ENCODE data around the gene KLK12. TPM values are rescaled to one million over a fixed set of nuclear protein-coding genes. Genes with fewer than 3 reads are reported as not detected.

Gene KLK12
- total and polyA plus RNA-seq, 4 experiments from 2014 or later: not detected

- peaks cover 20% of the 10 kb centered on the region in 2 donors for H3K27me3 Mint-ChIP-seq
Observed at GRCh38 chr19:51005248-51005647, 29.6 kb downstream of the KLK12 start.

GRCh38 chr19:51003316-51003715 is 31.5 kb downstream of the KLK12 start:
- H3K36me3 Mint-ChIP-seq: no peaks in the 10 kb centered on the region
- no peak overlapping the region for H3K4me3 Mint-ChIP-seq
- Histone ChIP-seq H3K27ac (ENCODE audit: low read depth, low read length) (no peak overlapping the region), H3K4me1 (ENCODE audit: insufficient read depth, low read length) (no peaks in the 10 kb centered on the region), H3K27me3 (ENCODE audit: insufficient read depth, low read length) (no peaks in the 10 kb centered on the region), H3K36me3 (ENCODE audit: insufficient read depth, low read length) (no peaks in the 10 kb centered on the region), H3K4me3 (ENCODE audit: low read length in 2 of 2) (no peak overlapping the region), H3K9me3 (ENCODE audit: control insufficient read depth in 1 of 2, low read length in 2 of 2) (no peaks in the 10 kb centered on the region)
- no peak for DNase-seq
- no peaks in the 10 kb centered on the region for H3K4me1 Mint-ChIP-seq
- peaks cover 15 to 19% of the 10 kb centered on the region in 2 donors for H3K27me3 Mint-ChIP-seq
- CTCF ChIA-PET (ENCODE audit: partially characterized antibody): no interaction called here
- intact Hi-C loops (cut with micrococcal nuclease): no loop called here
- no peaks in the 10 kb centered on the region for H3K9me3 Mint-ChIP-seq
- POLR2A ChIA-PET (ENCODE audit: partially characterized antibody): no interaction called here
- H3K27ac Mint-ChIP-seq: no peak overlapping the region

More at GRCh38 chr19:51005248-51005647, 29.6 kb downstream of the KLK12 start:
- Histone ChIP-seq H3K36me3 (ENCODE audit: insufficient read depth, low read length) (no peaks in the 10 kb centered on the region), H3K27ac (ENCODE audit: low read depth, low read length) (no peak overlapping the region), H3K4me1 (ENCODE audit: insufficient read depth, low read length) (no peaks in the 10 kb centered on the region), H3K4me3 (ENCODE audit: low read length in 2 of 2) (no peak overlapping the region), H3K27me3 (ENCODE audit: insufficient read depth, low read length) (no peaks in the 10 kb centered on the region), H3K9me3 (ENCODE audit: control insufficient read depth in 1 of 2, low read length in 2 of 2) (no peaks in the 10 kb centered on the region)
- intact Hi-C loops (cut with micrococcal nuclease): no loop called here
- DNase-seq: no peak
- Mint-ChIP-seq H3K27ac (no peak overlapping the region), H3K9me3 (no peaks in the 10 kb centered on the region), H3K36me3 (no peaks in the 10 kb centered on the region), H3K4me3 (no peak overlapping the region), H3K4me1 (no peaks in the 10 kb centered on the region)
- ChIA-PET CTCF (ENCODE audit: partially characterized antibody) (no interaction called here), POLR2A (ENCODE audit: partially characterized antibody) (no interaction called here)

GRCh38 chr19:51002542-51003311 is 32.1 kb downstream of the KLK12 start:
- Mint-ChIP-seq H3K27me3 (peaks cover 15 to 24% of the 10 kb centered on the region in 2 donors), H3K36me3 (no peaks in the 10 kb centered on the region), H3K4me3 (peak overlapping the region in 1 of 8 donors; percentile 26), H3K9me3 (no peaks in the 10 kb centered on the region), H3K27ac (no peak overlapping the region), H3K4me1 (no peaks in the 10 kb centered on the region)
- H3K27ac ChIP-seq (ENCODE audit: low read depth, low read length): no peak overlapping the region
- ChIA-PET POLR2A (ENCODE audit: partially characterized antibody) (no interaction called here), CTCF (ENCODE audit: partially characterized antibody) (interaction anchor here (0.6 kb wide), 1 partner anchor 9 kb away, joined by 3 read pairs; no protein-coding TSS in a partner anchor)
- no peaks in the 10 kb centered on the region for H3K27me3 ChIP-seq (ENCODE audit: insufficient read depth, low read length)
- no peaks in the 10 kb centered on the region for H3K36me3 ChIP-seq (ENCODE audit: insufficient read depth, low read length)
- intact Hi-C loops (cut with micrococcal nuclease): no loop called here
- H3K4me3 ChIP-seq (ENCODE audit: low read length in 2 of 2): no peak overlapping the region
- no peaks in the 10 kb centered on the region for H3K4me1 ChIP-seq (ENCODE audit: insufficient read depth, low read length)
- H3K9me3 ChIP-seq (ENCODE audit: control insufficient read depth in 1 of 2, low read length in 2 of 2): no peaks in the 10 kb centered on the region
- no peak for DNase-seq

GRCh38 chr19:51002089-51002532 is 32.7 kb downstream of the KLK12 start:
- Histone ChIP-seq H3K4me1 (ENCODE audit: insufficient read depth, low read length) (no peaks in the 10 kb centered on the region), H3K36me3 (ENCODE audit: insufficient read depth, low read length) (no peaks in the 10 kb centered on the region), H3K27me3 (ENCODE audit: insufficient read depth, low read length) (no peaks in the 10 kb centered on the region), H3K27ac (ENCODE audit: low read depth, low read length) (no peak overlapping the region), H3K4me3 (ENCODE audit: low read length in 2 of 2) (no peak overlapping the region), H3K9me3 (ENCODE audit: control insufficient read depth in 1 of 2, low read length in 2 of 2) (no peaks in the 10 kb centered on the region)
- H3K27me3 Mint-ChIP-seq: peaks cover 15 to 24% of the 10 kb centered on the region in 2 donors
- POLR2A ChIA-PET (ENCODE audit: partially characterized antibody): no interaction called here
- H3K9me3 Mint-ChIP-seq: no peaks in the 10 kb centered on the region
- H3K4me3 Mint-ChIP-seq: no peak overlapping the region
- no peaks in the 10 kb centered on the region for H3K36me3 Mint-ChIP-seq
- H3K4me1 Mint-ChIP-seq: no peaks in the 10 kb centered on the region
- CTCF ChIA-PET (ENCODE audit: partially characterized antibody): interaction anchor here (0.6 kb wide), 1 partner anchor 10 kb away, joined by 3 read pairs; no protein-coding TSS in a partner anchor
- intact Hi-C loops (cut with micrococcal nuclease): no loop called here
- no peak overlapping the region for H3K27ac Mint-ChIP-seq
- DNase-seq: no peak

GRCh38 chr19:51001515-51001914 is 33.3 kb downstream of the KLK12 start, which contains the start of gene KLK8:
Gene KLK8 (minus strand): TSS chr19:51001604. CDS start chr19:51001167, 437 bp downstream.
- Mint-ChIP-seq H3K4me1 (no peaks in the 10 kb centered on the region), H3K9me3 (no peaks in the 10 kb centered on the region), H3K27ac (no peak within 1 kb of the TSS), H3K4me3 (no peak within 1 kb of the TSS), H3K27me3 (peaks cover 15 to 27% of the 10 kb centered on the region in 2 donors), H3K36me3 (no peaks in the 10 kb centered on the region)
- CTCF ChIA-PET (ENCODE audit: partially characterized antibody): no interaction called here
- Histone ChIP-seq H3K9me3 (ENCODE audit: control insufficient read depth in 1 of 2, low read length in 2 of 2) (no peaks in the 10 kb centered on the region), H3K27ac (ENCODE audit: low read depth, low read length) (no peak within 1 kb of the TSS), H3K4me1 (ENCODE audit: insufficient read depth, low read length) (no peaks in the 10 kb centered on the region), H3K4me3 (ENCODE audit: low read length in 2 of 2) (no peak within 1 kb of the TSS), H3K36me3 (ENCODE audit: insufficient read depth, low read length) (no peaks in the 10 kb centered on the region), H3K27me3 (ENCODE audit: insufficient read depth, low read length) (no peaks in the 10 kb centered on the region)
- no peak for DNase-seq
- POLR2A ChIA-PET (ENCODE audit: partially characterized antibody): no interaction called here
- intact Hi-C loops (cut with micrococcal nuclease): no loop called here

- intact Hi-C loops (cut with micrococcal nuclease): no loop called here
- POLR2A ChIA-PET (ENCODE audit: partially characterized antibody): no interaction called here
- H3K27ac Mint-ChIP-seq: no peak overlapping the region
- CTCF ChIA-PET (ENCODE audit: partially characterized antibody): no interaction called here
- no peaks in the 10 kb centered on the region for H3K36me3 Mint-ChIP-seq
- peaks cover 15 to 25% of the 10 kb centered on the region in 2 donors for H3K27me3 Mint-ChIP-seq
- no peak for DNase-seq
- Histone ChIP-seq H3K36me3 (ENCODE audit: insufficient read depth, low read length) (no peaks in the 10 kb centered on the region), H3K27ac (ENCODE audit: low read depth, low read length) (no peak overlapping the region), H3K4me1 (ENCODE audit: insufficient read depth, low read length) (no peaks in the 10 kb centered on the region), H3K27me3 (ENCODE audit: insufficient read depth, low read length) (no peaks in the 10 kb centered on the region), H3K4me3 (ENCODE audit: low read length in 2 of 2) (no peak overlapping the region), H3K9me3 (ENCODE audit: control insufficient read depth in 1 of 2, low read length in 2 of 2) (no peaks in the 10 kb centered on the region)
- no peaks in the 10 kb centered on the region for H3K4me1 Mint-ChIP-seq
- H3K9me3 Mint-ChIP-seq: no peaks in the 10 kb centered on the region
- H3K4me3 Mint-ChIP-seq: no peak overlapping the region
Observed at GRCh38 chr19:51000981-51001380, 33.8 kb downstream of the KLK12 start.

- Histone ChIP-seq H3K27me3 (ENCODE audit: insufficient read depth, low read length) (no peaks in the 10 kb centered on the region), H3K9me3 (ENCODE audit: control insufficient read depth in 1 of 2, low read length in 2 of 2) (no peaks in the 10 kb centered on the region), H3K27ac (ENCODE audit: low read depth, low read length) (no peak overlapping the region), H3K4me3 (ENCODE audit: low read length in 2 of 2) (no peak overlapping the region), H3K36me3 (ENCODE audit: insufficient read depth, low read length) (no peaks in the 10 kb centered on the region), H3K4me1 (ENCODE audit: insufficient read depth, low read length) (no peaks in the 10 kb centered on the region)
- Mint-ChIP-seq H3K36me3 (no peaks in the 10 kb centered on the region), H3K9me3 (no peaks in the 10 kb centered on the region), H3K27me3 (peaks cover 16 to 27% of the 10 kb centered on the region in 2 donors), H3K4me1 (no peaks in the 10 kb centered on the region), H3K27ac (no peak overlapping the region), H3K4me3 (no peak overlapping the region)
- intact Hi-C loops (cut with micrococcal nuclease): no loop called here
- POLR2A ChIA-PET (ENCODE audit: partially characterized antibody): no interaction called here
- DNase-seq: no peak
- CTCF ChIA-PET (ENCODE audit: partially characterized antibody): no interaction called here
Observed at GRCh38 chr19:51000426-51000825, 34.4 kb downstream of the KLK12 start.
